SK-N-SH treated with all-trans-retinoic acid at 6 μM for 48 hours (cell line): ENCODE results near the gene ADGRV1.

Experiments
- GLIS3 ChIP-seq: fragments of 250-450 bp; sonication (Bioruptor Pico); IDR thresholded peaks from 2 replicates; pipeline ENCODE4 v1.5.0; 2020; ENCODE audit warnings: mild to moderate bottlenecking, moderate library complexity
- OSR1 ChIP-seq: fragments of 250-450 bp; sonication (Bioruptor Pico); IDR thresholded peaks from 2 replicates; pipeline ENCODE4 v1.8.0; 2022; ENCODE audit warnings: moderate library complexity, mild to moderate bottlenecking, inconsistent platforms
- PPARA ChIP-seq: fragments of 250-450 bp; sonication (Bioruptor Pico); IDR thresholded peaks from 2 replicates; pipeline ENCODE4 v1.5.0; 2020; ENCODE audit warnings: mild to moderate bottlenecking, borderline replicate concordance
- RARB ChIP-seq: fragments of 250-450 bp; sonication (Bioruptor Pico); IDR thresholded peaks from 2 replicates; pipeline ENCODE4 v1.8.0; 2021; ENCODE audit warnings: mild to moderate bottlenecking, moderate library complexity
- SNAI2 ChIP-seq: fragments of 250-450 bp; sonication (Bioruptor Pico); IDR thresholded peaks from 2 replicates; pipeline ENCODE4 v1.5.0; 2020; ENCODE audit warnings: mild to moderate bottlenecking, moderate library complexity
- TCF4 ChIP-seq: fragments of 250-450 bp; sonication (Bioruptor Pico); IDR thresholded peaks from 2 replicates; pipeline ENCODE4 v1.8.0; 2021; ENCODE audit warnings: mild to moderate bottlenecking, moderate library complexity, borderline replicate concordance
- ZC3H10 ChIP-seq: fragments of 250-450 bp; sonication (Bioruptor Pico); IDR thresholded peaks from 2 replicates; pipeline ENCODE4 v1.5.1; 2021; ENCODE audit warnings: mild to moderate bottlenecking, moderate library complexity
- ZFP3 ChIP-seq: fragments of 250-450 bp; sonication (Bioruptor Pico); IDR thresholded peaks from 2 replicates; pipeline ENCODE4 v1.5.0; 2020; ENCODE audit warnings: mild to moderate bottlenecking, moderate library complexity
- ZFP30 ChIP-seq: fragments of 450-650 bp; formaldehyde crosslinking; IDR thresholded peaks from 2 replicates; pipeline ENCODE4 v1.5.0; 2022; ENCODE audit warnings: mild to moderate bottlenecking, moderate library complexity
- ZNF565 ChIP-seq: fragments of 450-650 bp; formaldehyde crosslinking; conservative IDR thresholded peaks from 2 replicates; pipeline ENCODE4 v1.5.0; 2020; ENCODE audit warnings: low read depth, mild to moderate bottlenecking, moderate library complexity
- ZNF8 ChIP-seq: fragments of 450-650 bp; formaldehyde crosslinking; IDR thresholded peaks from 2 replicates; pipeline ENCODE4 v1.5.0; 2020; ENCODE audit warnings: mild to moderate bottlenecking, moderate library complexity
- TF ChIP-seq, protein P1 (sequence below): fragments of 250-450 bp; sonication (Bioruptor Pico); IDR thresholded peaks from 2 replicates; pipeline ENCODE4 v1.8.0; 2021; ENCODE audit warnings: low read depth, mild to moderate bottlenecking, moderate library complexity, borderline replicate concordance
- TF ChIP-seq, protein P2 (sequence below): fragments of 250-450 bp; sonication (Bioruptor Pico); IDR thresholded peaks from 2 replicates; pipeline ENCODE4 v1.5.1; 2020; ENCODE audit warnings: low read depth, mild to moderate bottlenecking, moderate library complexity

DNA sequence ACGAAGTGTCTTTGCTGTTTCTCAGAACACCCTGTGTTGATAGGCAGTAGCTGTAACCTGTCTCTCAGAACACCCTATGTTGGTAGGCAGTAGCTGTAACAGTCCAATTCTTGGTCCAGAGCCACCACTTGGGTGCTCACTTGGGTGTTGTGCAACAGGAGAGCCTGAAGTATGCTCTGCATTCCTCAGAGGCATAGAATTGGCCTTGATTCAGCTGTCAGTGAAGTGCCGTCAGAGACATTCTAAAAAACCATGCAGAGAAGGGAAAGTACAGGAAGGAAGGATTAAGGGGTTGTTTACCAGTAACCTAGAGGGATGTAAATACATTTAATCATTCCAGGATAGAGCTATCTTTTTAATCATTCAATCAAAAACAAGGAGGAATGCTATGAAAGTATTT is 593.4 kb downstream of the ADGRV1 start:
- TF ChIP-seq RARB (CRISPR knock-in tag) (no peak), ZNF8 (CRISPR knock-in tag) (no peak), ZC3H10 (no peak), GLIS3 (no peak), PPARA (CRISPR knock-in tag) (no peak), OSR1 (CRISPR knock-in tag) (no peak), ZNF565 (CRISPR knock-in tag) (no peak), ZFP30 (CRISPR knock-in tag) (no peak), ZFP3 (CRISPR knock-in tag) (no peak), SNAI2 (CRISPR knock-in tag) (no peak), TCF4 (no peak)
- TF ChIP-seq, protein P1, sequence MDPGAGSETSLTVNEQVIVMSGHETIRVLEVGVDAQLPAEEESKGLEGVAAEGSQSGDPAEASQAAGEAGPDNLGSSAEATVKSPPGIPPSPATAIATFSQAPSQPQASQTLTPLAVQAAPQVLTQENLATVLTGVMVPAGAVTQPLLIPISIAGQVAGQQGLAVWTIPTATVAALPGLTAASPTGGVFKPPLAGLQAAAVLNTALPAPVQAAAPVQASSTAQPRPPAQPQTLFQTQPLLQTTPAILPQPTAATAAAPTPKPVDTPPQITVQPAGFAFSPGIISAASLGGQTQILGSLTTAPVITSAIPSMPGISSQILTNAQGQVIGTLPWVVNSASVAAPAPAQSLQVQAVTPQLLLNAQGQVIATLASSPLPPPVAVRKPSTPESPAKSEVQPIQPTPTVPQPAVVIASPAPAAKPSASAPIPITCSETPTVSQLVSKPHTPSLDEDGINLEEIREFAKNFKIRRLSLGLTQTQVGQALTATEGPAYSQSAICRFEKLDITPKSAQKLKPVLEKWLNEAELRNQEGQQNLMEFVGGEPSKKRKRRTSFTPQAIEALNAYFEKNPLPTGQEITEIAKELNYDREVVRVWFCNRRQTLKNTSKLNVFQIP (CRISPR knock-in tag) = no peak
- TF ChIP-seq, protein P2, sequence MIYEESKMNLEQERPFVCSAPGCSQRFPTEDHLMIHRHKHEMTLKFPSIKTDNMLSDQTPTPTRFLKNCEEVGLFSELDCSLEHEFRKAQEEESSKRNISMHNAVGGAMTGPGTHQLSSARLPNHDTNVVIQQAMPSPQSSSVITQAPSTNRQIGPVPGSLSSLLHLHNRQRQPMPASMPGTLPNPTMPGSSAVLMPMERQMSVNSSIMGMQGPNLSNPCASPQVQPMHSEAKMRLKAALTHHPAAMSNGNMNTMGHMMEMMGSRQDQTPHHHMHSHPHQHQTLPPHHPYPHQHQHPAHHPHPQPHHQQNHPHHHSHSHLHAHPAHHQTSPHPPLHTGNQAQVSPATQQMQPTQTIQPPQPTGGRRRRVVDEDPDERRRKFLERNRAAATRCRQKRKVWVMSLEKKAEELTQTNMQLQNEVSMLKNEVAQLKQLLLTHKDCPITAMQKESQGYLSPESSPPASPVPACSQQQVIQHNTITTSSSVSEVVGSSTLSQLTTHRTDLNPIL (CRISPR knock-in tag) = no peak
